Testis (tissue), 3 donors: ENCODE data around the gene ARHGAP26. TPM values are rescaled to one million over a fixed set of nuclear protein-coding genes. Genes with fewer than 3 reads are reported as not detected.

Experiments used
- DNase-seq: peaks from one replicate; pipeline ENCODE4 v3.0.0-alpha.2; 2019
- H3K27ac ChIP-seq, 2 donors: fragments of 200-600 bp; sonication (generic); one replicate each; pipeline ENCODE4 v1.5.1; 2019
- H3K27me3 ChIP-seq: fragments of 200-600 bp; sonication (generic); one replicate; pipeline ENCODE4 v1.5.1; 2019
- H3K36me3 ChIP-seq: fragments of 200-600 bp; sonication (generic); one replicate; pipeline ENCODE4 v1.5.1; 2017; ENCODE audit warnings: low read depth; ENCODE audit errors: missing control alignments
- H3K4me1 ChIP-seq: fragments of 200-600 bp; sonication (generic); one replicate; pipeline ENCODE4 v1.5.1; 2019
- H3K4me3 ChIP-seq, 2 donors: fragments of 200-600 bp; sonication (generic); one replicate each; pipeline ENCODE4 v1.5.1; 2017 to 2019
- H3K9me3 ChIP-seq: fragments of 200-600 bp; sonication (generic); one replicate; pipeline ENCODE4 v1.5.1; 2017
- CTCF ChIP-seq, 3 experiments: fragments of 450-650 bp in 2 of 3; fragments of 200-600 bp in 1 of 3; sonication (generic) in 1 of 3; IDR thresholded peaks; one replicate each; pipeline ENCODE4 v1.5.1; 2016 to 2019; ENCODE audit warnings: antibody characterized with exemption in 3 of 3, mild to moderate bottlenecking in 2 of 3, moderate library complexity in 1 of 3
- POLR2A ChIP-seq: fragments of 450-650 bp; IDR thresholded peaks from one replicate; pipeline ENCODE4 v1.6.1; 2017; ENCODE audit warnings: antibody characterized with exemption, mild to moderate bottlenecking, moderate library complexity
- WGBS, 2 donors: methylation state at CpG; one replicate each; pipeline ENCODE4 v1.1.5; 2018; 5-methylcytosine and 5-hydroxymethylcytosine counted together
- intact Hi-C: fragments of 100-400 bp; cut with DNase I; formaldehyde crosslinking; loops from one replicate; pipeline ENCODE4 v1.15.1; 2023; ENCODE audit warnings: low total_unique reads
- polyA plus RNA-seq: library from polyadenylated mRNA; stranded (reverse); fragments of 350-450 nt; fragmentation: Illumina TruSeq; extraction: RNeasy Lipid Tissue Mini Kit (QIAGEN cat#74804); gene quantifications from one replicate; pipeline ENCODE4 v1.2.3, GENCODE V29; 2014; ENCODE audit warnings: low read depth, low replicate concordance; ENCODE audit not compliant: insufficient read depth
- total RNA-seq, 2 donors: library from RNA; depleted of rRNA; stranded (reverse); fragments of >200 nt; gene quantifications; one replicate each; pipeline ENCODE4 v1.2.3, GENCODE V29; 2016

The ARHGAP26 gene
- total and polyA plus RNA-seq, 3 donors from 2014 or later: 33.8 to 98.7 (median 95.7) TPM

DNA sequence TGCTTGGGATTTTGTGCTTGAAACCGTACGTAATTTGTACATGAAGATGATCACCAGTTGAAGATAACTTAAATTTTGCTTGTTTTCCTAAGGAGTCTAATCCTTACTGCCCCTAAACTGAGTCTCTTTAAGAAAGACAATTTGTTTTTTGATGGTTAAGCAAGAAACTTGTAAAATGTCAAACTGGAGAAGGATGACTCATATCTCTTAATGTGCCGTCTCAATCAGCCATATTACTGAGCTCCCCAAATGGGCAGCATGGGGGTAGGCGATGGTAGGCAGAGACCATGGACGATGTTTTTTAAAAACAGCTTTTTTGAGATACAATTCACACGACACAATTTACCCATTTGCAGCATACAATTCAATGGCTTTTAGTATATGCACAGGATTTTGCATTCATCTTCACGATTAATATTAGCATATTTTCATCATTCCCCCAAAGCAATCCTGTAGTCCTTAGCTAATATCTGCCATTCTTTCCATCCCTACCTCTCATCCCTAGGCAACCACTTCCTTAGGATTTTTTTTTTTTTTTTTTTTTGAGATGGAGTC is 14.3 kb downstream of the ARHGAP26 start:
- Histone ChIP-seq H3K27me3 (no peaks in the 10 kb centered on the region), H3K4me1 (peaks cover 31% of the 10 kb centered on the region), H3K27ac (peak overlapping the region; percentile 24 to 76), H3K36me3 (no peaks in the 10 kb centered on the region), H3K4me3 (no peak overlapping the region), H3K9me3 (no peaks in the 10 kb centered on the region)
- intact Hi-C loops: no loop called here
- no peak for DNase-seq
- TF ChIP-seq POLR2A (no peak), CTCF (IDR thresholded peaks at IDR 0.05) (no peak)
- WGBS, 2 donors: 80 to 82% methylated on average over 7 of the region's 7 CpGs

DNA sequence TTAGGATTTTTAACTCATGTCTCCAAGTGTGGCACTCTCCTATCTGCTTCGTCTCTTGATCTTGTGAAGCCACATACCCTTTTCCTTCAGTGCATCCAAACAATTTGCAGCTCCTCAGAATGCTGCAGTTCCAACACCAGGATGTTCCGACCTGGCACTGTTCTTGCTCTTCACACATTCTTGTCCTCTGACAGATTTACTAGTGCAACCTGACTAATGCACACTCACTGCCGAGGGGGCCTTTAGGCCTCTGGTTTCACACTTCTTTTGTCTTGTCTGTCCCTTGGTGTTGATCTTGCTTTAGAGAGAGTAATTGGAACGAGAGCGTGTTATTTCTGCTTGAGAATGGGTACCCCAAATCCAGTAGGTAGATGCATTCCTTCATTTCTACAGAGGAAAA is 15.0 kb downstream of the ARHGAP26 start:
- Histone ChIP-seq H3K27me3 (no peaks in the 10 kb centered on the region), H3K9me3 (no peaks in the 10 kb centered on the region), H3K27ac (peak overlapping the region in 1 of 2 donors; percentile 3), H3K4me1 (peaks cover 31% of the 10 kb centered on the region), H3K4me3 (no peak overlapping the region), H3K36me3 (no peaks in the 10 kb centered on the region)
- TF ChIP-seq POLR2A (no peak), CTCF (IDR thresholded peaks at IDR 0.05) (no peak)
- WGBS, 2 donors: 89 to 91% methylated on average over 5 of the region's 5 CpGs
- no peak for DNase-seq
- intact Hi-C loops: no loop called here

GRCh38 chr5:142789206-142789605 is 19.0 kb downstream of the ARHGAP26 start:
- H3K27me3 ChIP-seq: no peaks in the 10 kb centered on the region
- intact Hi-C loops: no loop called here
- no peak for DNase-seq
- WGBS, 2 donors: 24 to 30% methylated on average over 1 of the region's 1 CpG
- H3K9me3 ChIP-seq: no peaks in the 10 kb centered on the region
- peaks cover 17% of the 10 kb centered on the region for H3K4me1 ChIP-seq
- H3K36me3 ChIP-seq: no peaks in the 10 kb centered on the region
- TF ChIP-seq CTCF (IDR thresholded peaks at IDR 0.05) (no peak), POLR2A (no peak)
- H3K4me3 ChIP-seq: no peak overlapping the region
- no peak overlapping the region for H3K27ac ChIP-seq

- H3K4me3 ChIP-seq: no peak overlapping the region
- H3K9me3 ChIP-seq: no peaks in the 10 kb centered on the region
- WGBS, 2 donors: 48 to 55% methylated on average over 7 of the region's 7 CpGs
- H3K36me3 ChIP-seq: no peaks in the 10 kb centered on the region
- peaks cover 14% of the 10 kb centered on the region for H3K4me1 ChIP-seq
- intact Hi-C loops: no loop called here
- no peak for TF ChIP-seq CTCF (IDR thresholded peaks at IDR 0.05)
- no peak for TF ChIP-seq POLR2A
- DNase-seq: peak; percentile 73
- H3K27ac ChIP-seq: peak overlapping the region in 1 of 2 donors; percentile 61
- no peaks in the 10 kb centered on the region for H3K27me3 ChIP-seq
Observed at GRCh38 chr5:142792012-142792864, 22.1 kb downstream of the ARHGAP26 start.
